Measurements from ENCODE around the gene DRD3.

DRD3 gene

DNA sequence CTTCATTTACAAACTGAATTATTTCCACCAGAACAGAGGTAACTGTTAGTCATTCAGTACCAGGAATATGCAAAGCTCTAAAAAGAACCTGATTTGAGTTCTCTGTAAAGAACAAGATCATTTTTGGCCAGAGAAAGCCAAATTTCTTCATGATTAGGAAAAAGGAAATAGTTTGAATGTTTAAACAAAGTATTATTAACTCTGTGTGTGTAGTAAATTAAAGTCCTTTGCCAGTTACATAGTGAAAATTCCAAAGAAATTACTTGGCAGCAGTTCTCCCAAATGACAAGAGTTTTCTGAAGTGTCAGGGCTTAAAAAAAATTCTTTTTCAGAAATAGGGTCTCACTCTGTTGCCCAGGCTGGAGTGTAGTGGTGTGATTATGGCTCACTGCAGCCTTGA is 97.8 kb downstream of the DRD3 start:
- TF ChIP-seq ZFX (IDR thresholded peaks at IDR 0.05; ENCODE audit: borderline replicate concordance): no peak
- no peak for TF ChIP-seq CTCF (IDR thresholded peaks at IDR 0.05)
- no peak overlapping the region for H3K27ac ChIP-seq

DNA sequence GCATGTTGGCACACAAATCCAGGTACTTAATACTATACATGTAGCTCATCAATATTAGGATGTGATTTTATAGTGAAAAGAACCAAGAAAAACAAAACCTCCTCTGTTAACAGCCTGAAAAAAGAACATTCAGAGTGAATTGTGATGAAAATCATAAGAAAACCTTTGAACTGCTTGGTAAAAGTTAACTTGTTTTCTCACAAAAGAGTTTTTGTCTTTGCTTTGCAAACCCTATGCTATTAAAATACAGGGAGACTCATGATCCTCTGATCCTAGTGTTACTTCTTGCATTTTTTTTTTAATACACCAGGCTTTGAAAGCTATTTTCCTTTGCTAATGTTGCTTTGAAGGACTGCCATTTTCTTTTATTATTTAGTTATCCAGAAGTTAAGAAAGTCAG is 98.7 kb downstream of the DRD3 start:
- H3K27ac ChIP-seq: no peak overlapping the region
- TF ChIP-seq ZFX (IDR thresholded peaks at IDR 0.05; ENCODE audit: borderline replicate concordance): no peak
- no peak for TF ChIP-seq CTCF (IDR thresholded peaks at IDR 0.05)

- TF ChIP-seq CTCF (IDR thresholded peaks at IDR 0.05) (no peak), ZFX (IDR thresholded peaks at IDR 0.05; ENCODE audit: borderline replicate concordance) (no peak)
- H3K27ac ChIP-seq: no peak overlapping the region
These were observed 99.1 kb downstream of the DRD3 start for GRCh38 chr3:114079761-114080160.

GRCh38 chr3:114078126-114078525 is 100.7 kb downstream of the DRD3 start:
- TF ChIP-seq ZFX (IDR thresholded peaks at IDR 0.05; ENCODE audit: borderline replicate concordance) (no peak), CTCF (IDR thresholded peaks at IDR 0.05) (no peak)
- H3K27ac ChIP-seq: no peak overlapping the region
